GM23338 (cell line): Measurements from ENCODE around the gene MAP4.

ENCODE experiments used
- CREB1 ChIP-seq: fragments of 250-450 bp; sonication (Bioruptor Pico); IDR thresholded peaks from 2 replicates; pipeline ENCODE4 v1.5.0; 2020; ENCODE audit warnings: low read depth, mild to moderate bottlenecking, moderate library complexity
- CTCF ChIP-seq, 2 experiments: fragments of 200-600 bp in 1 of 2; sonication (generic) in 1 of 2; conservative IDR thresholded peaks; 2 replicates each; pipeline versions ENCODE4 v1.5.1 to v1.6.1; 2016 to 2017; ENCODE audit warnings: antibody characterized with exemption in 2 of 2, low read depth in 2 of 2, mild to moderate bottlenecking in 2 of 2, moderate library complexity in 1 of 2
- EZH2 ChIP-seq: fragments of 200-600 bp; sonication (generic); IDR thresholded peaks from one replicate; pipeline ENCODE4 v1.8.0; 2017; ENCODE audit warnings: antibody characterized with exemption, mild to moderate bottlenecking, low read depth; ENCODE audit not compliant: unreplicated experiment
- EZH2phosphoT487 ChIP-seq: fragments of 200-600 bp; sonication (generic); IDR thresholded peaks from one replicate; pipeline ENCODE4 v1.8.1; 2018; ENCODE audit warnings: antibody characterized with exemption; ENCODE audit not compliant: unreplicated experiment
- JUNB ChIP-seq: IDR thresholded peaks from one replicate; pipeline ENCODE4 v1.6.1; 2016; ENCODE audit warnings: antibody characterized with exemption; ENCODE audit not compliant: unreplicated experiment
- NANOG ChIP-seq: IDR thresholded peaks from 2 replicates; pipeline ENCODE4 v1.6.1; 2016; ENCODE audit warnings: antibody characterized with exemption, borderline replicate concordance
- POLR2AphosphoS5 ChIP-seq: IDR thresholded peaks from 2 replicates; pipeline ENCODE4 v1.6.1; 2016; ENCODE audit warnings: antibody characterized with exemption, low read depth
- REST ChIP-seq: IDR thresholded peaks from one replicate; pipeline ENCODE4 v1.6.1; 2018; ENCODE audit warnings: antibody characterized with exemption; ENCODE audit not compliant: unreplicated experiment
- STAT1 ChIP-seq: IDR thresholded peaks from one replicate; pipeline ENCODE4 v1.6.1; 2016; ENCODE audit warnings: antibody characterized with exemption; ENCODE audit not compliant: unreplicated experiment
- ZNF331 ChIP-seq: fragments of 250-450 bp; sonication (Bioruptor Pico); IDR thresholded peaks from 2 replicates; pipeline ENCODE4 v1.5.0; 2020; ENCODE audit warnings: low read depth, mild to moderate bottlenecking, moderate library complexity
- ZNF462 ChIP-seq: fragments of 250-450 bp; sonication (Bioruptor Pico); IDR thresholded peaks from 2 replicates; pipeline ENCODE4 v1.5.0; 2020; ENCODE audit warnings: mild to moderate bottlenecking, moderate library complexity
- TF ChIP-seq, protein P1 (sequence below): IDR thresholded peaks from 2 replicates; pipeline ENCODE4 v1.6.1; 2016; ENCODE audit warnings: antibody characterized with exemption

DNA sequence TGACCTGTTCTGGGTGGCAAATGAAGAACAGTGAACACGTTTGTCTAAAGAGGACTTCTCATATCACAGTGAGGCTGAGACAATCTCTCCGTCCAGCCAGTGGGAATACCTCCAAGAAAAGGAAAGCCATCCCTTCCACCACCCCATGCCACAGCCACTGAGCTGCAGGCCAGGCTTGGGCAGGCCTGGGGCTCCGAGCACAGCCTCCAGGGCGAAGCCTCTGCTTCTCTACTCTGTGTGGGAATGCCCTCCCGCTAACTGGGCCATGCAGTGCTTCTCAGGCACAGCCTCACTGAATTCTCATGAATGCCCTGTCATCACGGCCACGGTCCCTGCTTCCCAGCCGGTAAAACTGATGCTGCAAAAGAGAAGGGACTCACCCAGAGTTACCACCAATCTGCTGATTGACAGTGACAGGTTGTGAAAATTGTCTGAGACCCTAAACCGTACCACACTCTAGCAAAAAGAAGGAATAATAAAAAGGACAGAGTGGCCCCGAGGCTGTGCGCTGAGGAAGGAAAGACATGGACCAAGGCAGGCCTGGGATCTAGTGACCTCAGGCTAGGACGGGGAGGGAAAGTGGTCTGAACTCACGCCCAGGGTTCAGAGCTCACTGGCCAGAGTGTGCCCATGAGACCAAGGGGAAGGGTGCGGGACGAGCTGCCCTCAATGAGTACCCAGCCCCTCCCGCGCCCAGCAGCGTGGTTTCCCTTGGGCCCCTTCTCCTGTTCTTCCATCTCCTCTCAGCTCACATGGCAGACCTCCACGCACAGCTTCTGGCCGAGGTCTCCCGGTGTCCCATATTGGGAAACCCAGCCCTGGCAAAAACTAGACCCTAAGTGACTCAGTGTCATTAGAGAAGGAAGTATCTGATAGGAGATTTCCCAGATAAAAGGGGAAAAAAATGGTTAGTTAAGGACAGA is 160.5 kb downstream of the MAP4 start:
- TF ChIP-seq EZH2 (no peak), JUNB (no peak), POLR2AphosphoS5 (no peak), NANOG (no peak), CTCF (conservative IDR thresholded peaks at IDR 0.05; ENCODE audit: low read depth in 2 of 2) (no peak), STAT1 (no peak), REST (no peak), EZH2phosphoT487 (no peak), CREB1 (CRISPR knock-in tag) (no peak), ZNF331 (no peak), ZNF462 (CRISPR knock-in tag) (no peak)
- TF ChIP-seq, protein P1, sequence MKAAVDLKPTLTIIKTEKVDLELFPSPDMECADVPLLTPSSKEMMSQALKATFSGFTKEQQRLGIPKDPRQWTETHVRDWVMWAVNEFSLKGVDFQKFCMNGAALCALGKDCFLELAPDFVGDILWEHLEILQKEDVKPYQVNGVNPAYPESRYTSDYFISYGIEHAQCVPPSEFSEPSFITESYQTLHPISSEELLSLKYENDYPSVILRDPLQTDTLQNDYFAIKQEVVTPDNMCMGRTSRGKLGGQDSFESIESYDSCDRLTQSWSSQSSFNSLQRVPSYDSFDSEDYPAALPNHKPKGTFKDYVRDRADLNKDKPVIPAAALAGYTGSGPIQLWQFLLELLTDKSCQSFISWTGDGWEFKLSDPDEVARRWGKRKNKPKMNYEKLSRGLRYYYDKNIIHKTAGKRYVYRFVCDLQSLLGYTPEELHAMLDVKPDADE = no peak
